ENCODE data around the gene GMPR2.
"Not testable (repeated sequence)": the region's sequence is repeated elsewhere in the genome, so short reads cannot be mapped to it uniquely, and the experiment has no call there.

GMPR2 gene

DNA sequence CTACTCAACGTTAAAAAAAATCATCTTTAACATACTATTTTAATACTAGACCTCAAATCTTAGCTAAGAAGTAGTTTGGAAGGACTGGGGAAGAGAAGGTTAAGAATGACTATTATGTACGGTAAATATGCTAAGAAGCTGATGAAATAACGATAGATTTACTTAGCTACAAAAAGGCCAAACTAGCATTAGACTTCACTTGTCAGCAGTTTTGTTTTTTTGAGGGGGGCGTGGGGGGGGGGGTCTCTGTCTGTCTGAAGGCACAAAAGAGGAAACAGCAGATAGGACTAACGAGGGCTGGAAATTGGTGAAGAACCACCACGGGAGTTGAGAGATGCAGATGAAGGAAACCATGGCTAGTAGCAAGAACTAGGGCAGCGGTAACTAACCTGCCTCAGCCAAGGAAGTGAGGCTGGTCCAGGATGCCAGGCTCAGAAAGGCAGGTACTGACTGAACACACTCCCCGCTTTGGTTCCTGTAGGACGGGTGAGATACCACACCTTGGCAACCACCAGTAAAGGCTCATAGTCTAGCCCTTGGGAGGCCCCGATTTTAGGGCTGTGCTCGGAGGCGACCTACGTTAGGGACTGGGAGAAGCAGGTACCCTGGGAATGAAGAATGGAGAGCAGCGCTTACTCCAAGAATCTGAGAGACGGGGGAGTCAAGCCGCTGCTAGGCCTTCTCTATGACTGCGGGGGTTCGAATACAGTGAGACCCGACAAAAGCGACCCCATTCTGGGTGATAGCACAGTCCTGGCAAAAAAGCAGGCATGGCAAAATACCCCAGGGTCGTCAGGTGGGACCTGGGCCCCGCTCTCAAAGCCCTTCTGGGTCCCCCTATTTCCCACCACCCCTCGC lies 1.2 kb upstream of the GMPR2 start:
- DNase-seq (ENCODE audit: low spot score), result no peak

- peak; percentile 93 for DNase-seq (ENCODE audit: low spot score)
Observed at GRCh38 chr14:24232121-24232644, 546 bp upstream of the GMPR2 start, which contains the start of gene NEDD8. TSS of gene NEDD8 (minus strand) at chr14:24232367. CDS start at chr14:24232267, 100 bp downstream.

GRCh38 chr14:24233538-24233866 lies 773 bp downstream of the GMPR2 start:
- DNase-seq (ENCODE audit: low spot score), result no peak

- DNase-seq (ENCODE audit: low spot score), result no peak
Observed at GRCh38 chr14:24234095-24235005, 1.6 kb downstream of the GMPR2 start.

GRCh38 chr14:24235804-24236688 lies 3.3 kb downstream of the GMPR2 start:
- no peak for DNase-seq (ENCODE audit: low spot score)

DNA sequence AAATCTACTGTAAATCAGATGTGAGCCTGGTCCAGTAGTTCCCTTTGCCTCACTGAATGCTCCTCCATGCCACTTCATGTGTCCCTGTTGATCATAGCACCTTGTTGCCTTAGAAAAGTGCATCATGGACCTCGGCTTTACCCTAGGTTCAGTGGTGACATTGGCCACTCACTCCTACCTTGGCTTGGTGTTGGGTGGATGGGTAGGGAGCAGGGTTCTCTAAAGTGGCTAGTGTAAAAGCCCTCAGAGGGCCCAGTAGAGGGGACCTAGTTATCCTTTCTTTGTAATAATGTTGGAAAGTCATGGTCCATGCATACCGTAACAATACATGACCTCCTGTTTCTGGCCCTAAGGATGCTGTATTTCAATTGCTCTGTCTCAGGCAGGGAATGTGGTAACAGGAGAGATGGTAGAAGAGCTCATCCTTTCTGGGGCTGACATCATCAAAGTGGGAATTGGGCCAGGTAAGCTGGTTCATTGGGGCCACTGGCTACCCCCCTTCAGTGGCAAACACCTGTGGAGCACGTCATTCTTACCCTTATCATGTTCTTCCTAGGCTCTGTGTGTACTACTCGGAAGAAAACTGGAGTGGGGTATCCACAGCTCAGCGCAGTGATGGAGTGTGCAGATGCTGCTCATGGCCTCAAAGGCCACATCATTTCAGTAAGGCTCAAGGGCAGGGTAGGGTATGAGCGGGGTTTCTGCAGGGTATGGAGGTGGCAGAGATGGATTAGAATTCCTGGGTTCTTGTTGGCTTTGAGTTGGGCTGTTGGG lies 4.1 kb downstream of the GMPR2 start:
- no peak for DNase-seq (ENCODE audit: low spot score)

- DNase-seq (ENCODE audit: low spot score), result no peak
Observed at GRCh38 chr14:24237463-24237955, 4.8 kb downstream of the GMPR2 start.

GRCh38 chr14:24238123-24238522 lies 5.4 kb downstream of the GMPR2 start:
- DNase-seq (ENCODE audit: low spot score), result no peak

- no peak for DNase-seq (ENCODE audit: low spot score)
Observed at GRCh38 chr14:24238527-24239037, 5.9 kb downstream of the GMPR2 start.

- no peak for DNase-seq (ENCODE audit: low spot score)
Observed at GRCh38 chr14:24240110-24240918, 7.6 kb downstream of the GMPR2 start.

- peak; percentile 86 for DNase-seq (ENCODE audit: low spot score)
Observed at GRCh38 chr14:24241829-24242443, 9.2 kb downstream of the GMPR2 start.

DNA sequence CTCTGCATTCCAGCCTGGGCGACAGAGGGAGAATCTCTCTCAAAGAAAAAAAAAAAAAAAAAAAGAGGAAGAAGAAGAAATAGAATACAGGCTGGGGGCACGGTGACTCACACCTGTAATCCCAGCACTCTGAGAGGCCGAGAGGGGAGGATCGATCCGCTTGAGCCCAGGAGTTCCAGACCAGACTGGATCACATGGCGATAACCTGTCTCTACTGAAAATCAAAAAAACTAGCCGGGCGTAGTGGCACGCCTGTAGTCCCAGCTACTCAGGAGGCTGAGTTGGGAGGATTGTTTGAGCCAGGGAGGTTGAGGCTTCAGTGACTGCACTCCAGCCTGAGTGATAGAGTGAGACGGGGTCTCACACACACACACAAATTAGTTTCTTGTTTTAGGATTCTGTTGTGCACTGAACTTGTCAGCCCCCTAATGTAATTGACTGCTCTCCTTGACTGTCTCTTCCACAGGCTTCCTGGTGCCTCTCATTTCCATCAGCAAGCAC lies 10.7 kb downstream of the GMPR2 start:
- DNase-seq (ENCODE audit: low spot score), result no peak

GRCh38 chr14:24245350-24245749 lies 12.6 kb downstream of the GMPR2 start:
- DNase-seq (ENCODE audit: low spot score), result not testable (repeated sequence)

DNA sequence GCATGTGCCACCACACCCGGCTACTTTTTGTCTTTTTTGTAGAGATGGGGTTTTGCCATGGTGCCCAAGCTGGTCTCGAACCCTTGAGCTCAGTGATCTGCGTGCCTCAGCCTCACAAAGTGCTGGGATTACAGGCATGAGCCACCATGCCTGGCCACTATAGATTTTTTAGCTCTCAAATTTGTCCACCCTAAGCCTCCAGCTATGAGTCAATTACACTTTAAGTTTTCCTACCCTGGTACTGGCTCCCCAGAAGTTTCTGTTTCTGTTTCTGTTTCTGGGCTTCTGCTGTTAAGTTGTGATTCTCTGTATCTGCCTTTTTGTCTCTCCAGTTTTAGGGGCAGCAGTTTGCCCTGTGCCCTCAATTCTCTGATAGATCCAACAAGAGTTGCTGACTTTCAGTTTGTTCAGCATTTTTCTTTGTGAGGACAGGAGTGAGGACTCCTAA lies 14.1 kb downstream of the GMPR2 start:
- no peak for DNase-seq (ENCODE audit: low spot score)

GRCh38 chr14:24247422-24247821 lies 14.7 kb downstream of the GMPR2 start:
- DNase-seq (ENCODE audit: low spot score), result no peak

DNA sequence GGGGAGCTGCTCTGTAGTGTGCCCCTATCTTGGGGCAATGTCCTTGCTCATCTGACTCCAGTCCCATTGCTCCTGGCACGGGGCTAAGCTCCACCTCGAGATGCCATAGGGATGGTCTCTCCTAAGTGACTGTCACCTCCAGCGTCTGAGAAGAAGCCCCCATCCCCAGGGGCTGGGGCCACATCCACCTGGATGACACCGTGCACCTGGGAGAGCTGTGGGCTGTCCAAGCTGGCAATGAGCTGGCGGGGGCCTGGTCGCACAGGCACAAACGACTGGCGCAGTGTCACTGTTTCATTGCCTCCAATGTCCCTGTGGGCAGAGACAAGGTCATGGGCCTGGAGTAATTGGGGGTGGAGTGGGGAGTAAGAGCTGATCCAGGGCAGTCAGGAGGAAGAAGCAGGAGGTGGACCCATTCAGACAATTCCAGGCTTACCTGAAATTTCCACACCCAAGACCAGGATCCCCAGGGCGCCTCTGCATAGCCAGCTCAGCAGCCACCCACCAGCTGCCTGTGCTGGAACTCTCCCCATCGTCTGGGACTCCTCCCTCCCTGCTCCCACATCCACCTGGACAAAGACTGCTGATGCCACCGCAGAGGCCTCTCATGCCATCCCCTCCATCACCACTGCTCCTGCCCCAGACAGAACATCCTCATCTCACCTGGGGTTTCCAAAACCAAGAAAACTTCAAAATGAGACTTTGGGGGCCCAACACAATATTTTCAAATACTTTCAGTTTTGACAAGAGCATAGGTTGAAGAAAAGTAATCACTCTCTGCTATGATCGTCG lies 16.7 kb downstream of the GMPR2 start:
- DNase-seq (ENCODE audit: low spot score), result no peak

- no peak for DNase-seq (ENCODE audit: low spot score)
Observed at GRCh38 chr14:24250354-24250753, 17.6 kb downstream of the GMPR2 start.

GRCh38 chr14:24251880-24252288 lies 19.2 kb downstream of the GMPR2 start:
- DNase-seq (ENCODE audit: low spot score), result no peak

Measured in kidney capillary endothelial cell (primary cell).